ENCODE results near the gene EIF4A3. TPM values are rescaled to one million over a fixed set of nuclear protein-coding genes. Genes with fewer than 3 reads are reported as not detected.

Gene EIF4A3
- total RNA-seq, 4 donors from 2014 or later = 31.0 to 61.0 (median 39.8) TPM

DNA sequence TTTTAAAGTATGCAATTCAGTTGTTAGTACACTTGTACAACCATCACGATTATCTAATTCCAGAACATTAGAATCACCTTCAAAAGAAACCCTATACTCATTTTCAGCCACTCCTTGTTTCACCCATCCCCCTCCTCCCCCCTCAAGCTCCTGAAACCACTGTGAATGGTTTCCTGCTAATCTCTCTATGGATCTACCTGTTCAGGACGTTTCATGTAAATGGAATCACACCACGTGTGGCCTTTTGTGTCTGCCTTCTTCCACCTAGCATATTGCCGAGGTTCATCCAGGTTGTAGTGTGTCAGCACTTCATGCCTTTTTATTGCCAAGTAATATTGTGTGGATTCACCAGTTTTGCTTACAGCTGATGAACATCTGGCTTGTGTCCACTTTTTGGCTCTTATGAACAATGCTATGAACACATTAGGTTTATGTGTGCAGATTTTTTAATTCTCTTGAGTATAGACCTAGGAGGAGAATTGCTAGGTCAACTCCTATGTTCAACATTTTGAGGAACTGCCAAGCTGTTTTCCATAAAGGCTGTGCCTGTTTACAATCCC lies 17.8 kb downstream of the EIF4A3 start:
- Histone ChIP-seq H3K4me1 (no peaks in the 10 kb centered on the region), H3K9me3 (no peaks in the 10 kb centered on the region), H3K36me3 (peaks cover 8 to 14% (median 12%) of the 10 kb centered on the region in 4 donors), H3K4me3 (no peak overlapping the region), H3K27ac (replicated peaks in 1 of 4) (no peak overlapping the region), H3K27me3 (peaks cover 0 to 25% (median 0%) of the 10 kb centered on the region in 4 donors)
- DNase-seq (ENCODE audit: extremely low spot score) = no peak
- intact Hi-C loops (cut with DNase I) = no loop called here
- WGBS = 45% methylated on average over 4 of the region's 4 CpGs
- TF ChIP-seq POLR2A (IDR thresholded peaks at IDR 0.05; ENCODE audit: low read depth) = no peak
- TF ChIP-seq EP300 (IDR thresholded peaks at IDR 0.05) = no peak
- TF ChIP-seq POLR2AphosphoS5 (IDR thresholded peaks at IDR 0.05) = no peak

GRCh38 chr17:80126449-80126715 lies 20.5 kb downstream of the EIF4A3 start:
- H3K4me3 ChIP-seq = no peak overlapping the region
- WGBS = 88% methylated on average over 3 of the region's 3 CpGs
- intact Hi-C loops (cut with DNase I) = no loop called here
- H3K36me3 ChIP-seq = no peaks in the 10 kb centered on the region
- DNase-seq (ENCODE audit: extremely low spot score) = no peak
- H3K9me3 ChIP-seq = no peaks in the 10 kb centered on the region
- no peaks in the 10 kb centered on the region for H3K4me1 ChIP-seq
- no peak for TF ChIP-seq EP300 (IDR thresholded peaks at IDR 0.05)
- TF ChIP-seq, protein P1, sequence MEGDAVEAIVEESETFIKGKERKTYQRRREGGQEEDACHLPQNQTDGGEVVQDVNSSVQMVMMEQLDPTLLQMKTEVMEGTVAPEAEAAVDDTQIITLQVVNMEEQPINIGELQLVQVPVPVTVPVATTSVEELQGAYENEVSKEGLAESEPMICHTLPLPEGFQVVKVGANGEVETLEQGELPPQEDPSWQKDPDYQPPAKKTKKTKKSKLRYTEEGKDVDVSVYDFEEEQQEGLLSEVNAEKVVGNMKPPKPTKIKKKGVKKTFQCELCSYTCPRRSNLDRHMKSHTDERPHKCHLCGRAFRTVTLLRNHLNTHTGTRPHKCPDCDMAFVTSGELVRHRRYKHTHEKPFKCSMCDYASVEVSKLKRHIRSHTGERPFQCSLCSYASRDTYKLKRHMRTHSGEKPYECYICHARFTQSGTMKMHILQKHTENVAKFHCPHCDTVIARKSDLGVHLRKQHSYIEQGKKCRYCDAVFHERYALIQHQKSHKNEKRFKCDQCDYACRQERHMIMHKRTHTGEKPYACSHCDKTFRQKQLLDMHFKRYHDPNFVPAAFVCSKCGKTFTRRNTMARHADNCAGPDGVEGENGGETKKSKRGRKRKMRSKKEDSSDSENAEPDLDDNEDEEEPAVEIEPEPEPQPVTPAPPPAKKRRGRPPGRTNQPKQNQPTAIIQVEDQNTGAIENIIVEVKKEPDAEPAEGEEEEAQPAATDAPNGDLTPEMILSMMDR (IDR thresholded peaks at IDR 0.05) = no peak
- no peak overlapping the region for H3K27ac ChIP-seq (replicated peaks in 1 of 4)
- peaks cover 0 to 40% (median 0%) of the 10 kb centered on the region in 4 donors for H3K27me3 ChIP-seq

GRCh38 chr17:80125656-80126448 lies 21.1 kb downstream of the EIF4A3 start:
- H3K27ac ChIP-seq (replicated peaks in 1 of 4) = no peak overlapping the region
- 70% methylated on average over 14 of the region's 14 CpGs for WGBS

DNA sequence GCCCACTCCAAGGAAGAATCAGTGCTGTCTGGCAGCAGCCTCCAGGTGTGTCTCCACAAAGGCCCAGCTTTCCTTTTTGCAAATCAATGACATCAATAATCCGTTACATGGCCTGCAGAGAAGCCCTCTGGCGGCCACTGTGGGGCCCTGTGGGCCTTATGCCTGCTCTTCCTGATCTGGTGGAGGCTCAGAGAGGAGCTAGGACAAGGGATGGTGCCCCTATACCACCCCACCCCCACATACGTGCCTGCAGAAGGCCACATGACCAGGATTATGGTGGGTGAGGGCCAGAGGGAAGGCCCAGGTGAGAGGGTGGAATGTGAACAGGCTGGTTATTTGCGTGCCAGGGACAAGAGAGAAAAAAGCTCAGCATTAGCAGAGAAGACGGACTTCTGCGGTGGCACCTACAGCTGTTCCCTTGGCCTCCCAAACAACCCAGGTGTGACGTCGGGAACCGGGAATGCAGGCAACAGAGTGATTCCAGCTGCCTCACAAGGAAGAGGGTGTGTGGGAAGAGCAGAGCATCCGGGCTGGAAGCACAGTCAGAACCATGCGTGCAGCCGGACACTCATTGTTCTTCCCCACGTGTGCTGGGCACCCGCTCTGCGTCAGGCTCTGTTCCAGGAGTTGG lies 22.5 kb downstream of the EIF4A3 start:
- 56% methylated on average over 14 of the region's 15 CpGs for WGBS
- intact Hi-C loops (cut with DNase I) = no loop called here
- Histone ChIP-seq H3K4me3 (no peak overlapping the region), H3K9me3 (no peaks in the 10 kb centered on the region), H3K27ac (replicated peaks in 1 of 4) (no peak overlapping the region), H3K36me3 (peaks cover 0 to 5% (median 2%) of the 10 kb centered on the region in 4 donors), H3K4me1 (no peaks in the 10 kb centered on the region), H3K27me3 (peaks cover 0 to 36% (median 0%) of the 10 kb centered on the region in 4 donors)
- no peak for DNase-seq (ENCODE audit: extremely low spot score)
- TF ChIP-seq POLR2AphosphoS5 (IDR thresholded peaks at IDR 0.05) = peak; percentile 24 to 42
- TF ChIP-seq, protein P1 (IDR thresholded peaks at IDR 0.05) = peak in 1 of 3 experiments; percentile 22
- no peak for TF ChIP-seq POLR2A (IDR thresholded peaks at IDR 0.05; ENCODE audit: low read depth)

More at GRCh38 chr17:80125656-80126448, 21.1 kb downstream of the EIF4A3 start:
- intact Hi-C loops (cut with DNase I) = no loop called here
- DNase-seq (ENCODE audit: extremely low spot score) = no peak
- Histone ChIP-seq H3K4me1 (no peaks in the 10 kb centered on the region), H3K27me3 (peaks cover 0 to 36% (median 0%) of the 10 kb centered on the region in 4 donors), H3K9me3 (no peaks in the 10 kb centered on the region), H3K4me3 (no peak overlapping the region), H3K36me3 (no peaks in the 10 kb centered on the region)
- TF ChIP-seq, protein P1 (IDR thresholded peaks at IDR 0.05) = no peak
- TF ChIP-seq POLR2AphosphoS5 (IDR thresholded peaks at IDR 0.05) = no peak

DNA sequence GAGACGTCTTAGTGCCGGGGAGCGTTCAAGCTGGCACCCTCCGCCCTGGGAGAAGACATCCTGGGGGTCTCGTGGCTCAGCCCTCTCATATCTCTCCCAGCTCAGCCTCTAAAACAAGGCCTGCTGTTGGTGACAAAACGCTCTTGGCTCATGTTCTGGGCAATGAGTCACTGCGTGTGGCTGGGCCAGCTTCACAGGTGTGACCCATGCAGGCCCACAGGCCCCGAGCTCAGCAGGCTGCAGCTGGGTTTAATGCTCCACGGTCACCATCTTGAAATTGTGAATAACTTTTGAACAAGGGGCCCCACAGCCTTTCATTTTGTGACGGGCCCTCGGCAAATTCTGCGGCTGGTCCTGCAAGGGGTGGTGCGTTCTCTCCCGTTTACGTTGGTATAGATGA lies 23.1 kb downstream of the EIF4A3 start:
- Histone ChIP-seq H3K4me3 (no peak overlapping the region), H3K27me3 (peaks cover 0 to 36% (median 0%) of the 10 kb centered on the region in 4 donors), H3K4me1 (no peaks in the 10 kb centered on the region), H3K9me3 (no peaks in the 10 kb centered on the region), H3K27ac (replicated peaks in 1 of 4) (no peak overlapping the region), H3K36me3 (peaks cover 0 to 11% (median 5%) of the 10 kb centered on the region in 4 donors)
- TF ChIP-seq POLR2AphosphoS5 (IDR thresholded peaks at IDR 0.05) = no peak
- TF ChIP-seq, protein P1 (IDR thresholded peaks at IDR 0.05) = no peak
- intact Hi-C loops (cut with DNase I) = no loop called here
- 89% methylated on average over 14 of the region's 15 CpGs for WGBS
- DNase-seq (ENCODE audit: extremely low spot score) = no peak

Measured in esophagus muscularis mucosa (tissue), 4 donors.